WERI-Rb-1 (cell line): ENCODE data around the gene CHD6.

Experiments used
- DNase-seq: peaks from one replicate; pipeline ENCODE4 v3.0.0-alpha.2; 2020
- H3K27ac ChIP-seq: fragments of 250-450 bp; sonication (Bioruptor Pico); 2 replicates; pipeline ENCODE4 v1.5.1; 2020; ENCODE audit warnings: mild to moderate bottlenecking, moderate library complexity
- H3K27me3 ChIP-seq: fragments of 250-450 bp; sonication (Bioruptor Pico); 2 replicates; pipeline ENCODE4 v1.5.1; 2021; ENCODE audit warnings: mild to moderate bottlenecking, low read depth, moderate library complexity; ENCODE audit not compliant: insufficient read depth, severe bottlenecking
- H3K36me3 ChIP-seq: fragments of 250-450 bp; sonication (Bioruptor Pico); 2 replicates; pipeline ENCODE4 v1.5.1; 2020; ENCODE audit warnings: mild to moderate bottlenecking, moderate library complexity
- H3K4me3 ChIP-seq: 2 replicates; pipeline ENCODE4 v1.5.1; 2011; ENCODE audit warnings: low read depth, mild to moderate bottlenecking, control low read depth, low read length
- H3K9me3 ChIP-seq: fragments of 250-450 bp; sonication (Bioruptor Pico); 2 replicates; pipeline ENCODE4 v1.5.1; 2021; ENCODE audit warnings: mild to moderate bottlenecking, moderate library complexity; ENCODE audit not compliant: severe bottlenecking
- TF ChIP-seq, protein P1 (sequence below): IDR thresholded peaks from 2 replicates; pipeline ENCODE4 v1.5.1; 2011; ENCODE audit warnings: low read depth, mild to moderate bottlenecking, control low read depth, inconsistent platforms, low read length

CHD6 gene

GRCh38 chr20:41392871-41393704 is 225.1 kb downstream of the CHD6 start:
- TF ChIP-seq, protein P1, sequence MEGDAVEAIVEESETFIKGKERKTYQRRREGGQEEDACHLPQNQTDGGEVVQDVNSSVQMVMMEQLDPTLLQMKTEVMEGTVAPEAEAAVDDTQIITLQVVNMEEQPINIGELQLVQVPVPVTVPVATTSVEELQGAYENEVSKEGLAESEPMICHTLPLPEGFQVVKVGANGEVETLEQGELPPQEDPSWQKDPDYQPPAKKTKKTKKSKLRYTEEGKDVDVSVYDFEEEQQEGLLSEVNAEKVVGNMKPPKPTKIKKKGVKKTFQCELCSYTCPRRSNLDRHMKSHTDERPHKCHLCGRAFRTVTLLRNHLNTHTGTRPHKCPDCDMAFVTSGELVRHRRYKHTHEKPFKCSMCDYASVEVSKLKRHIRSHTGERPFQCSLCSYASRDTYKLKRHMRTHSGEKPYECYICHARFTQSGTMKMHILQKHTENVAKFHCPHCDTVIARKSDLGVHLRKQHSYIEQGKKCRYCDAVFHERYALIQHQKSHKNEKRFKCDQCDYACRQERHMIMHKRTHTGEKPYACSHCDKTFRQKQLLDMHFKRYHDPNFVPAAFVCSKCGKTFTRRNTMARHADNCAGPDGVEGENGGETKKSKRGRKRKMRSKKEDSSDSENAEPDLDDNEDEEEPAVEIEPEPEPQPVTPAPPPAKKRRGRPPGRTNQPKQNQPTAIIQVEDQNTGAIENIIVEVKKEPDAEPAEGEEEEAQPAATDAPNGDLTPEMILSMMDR, result no peak
- peaks cover 2% of the 10 kb centered on the region for H3K9me3 ChIP-seq
- DNase-seq, result no peak
- H3K36me3 ChIP-seq, result no peaks in the 10 kb centered on the region
- no peak overlapping the region for H3K4me3 ChIP-seq
- H3K27me3 ChIP-seq, result no peaks in the 10 kb centered on the region
- no peak overlapping the region for H3K27ac ChIP-seq

DNA sequence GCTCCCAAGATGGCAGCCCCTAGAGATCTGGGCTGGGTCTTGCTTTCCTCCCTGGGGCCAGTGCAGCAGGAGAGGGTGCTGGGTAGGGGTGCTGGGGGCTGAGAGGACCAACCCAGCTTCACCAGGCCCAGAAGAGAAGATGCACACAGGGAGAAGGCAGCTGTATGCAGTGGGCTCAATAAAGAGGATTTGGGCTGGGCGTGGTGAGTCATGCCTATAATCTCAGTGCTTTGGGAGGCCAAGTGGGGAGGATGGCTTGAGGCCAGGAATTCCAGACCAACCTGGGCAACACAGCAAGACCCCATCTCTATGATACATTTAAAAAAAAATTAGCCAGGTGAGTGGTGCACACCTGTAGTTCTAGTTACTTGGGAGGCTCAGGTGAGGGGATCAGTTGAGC is 225.9 kb downstream of the CHD6 start:
- TF ChIP-seq, protein P1, result no peak
- no peak overlapping the region for H3K27ac ChIP-seq
- H3K36me3 ChIP-seq, result no peaks in the 10 kb centered on the region
- DNase-seq, result no peak
- H3K9me3 ChIP-seq, result peaks cover 2% of the 10 kb centered on the region
- H3K4me3 ChIP-seq, result no peak overlapping the region
- H3K27me3 ChIP-seq, result no peaks in the 10 kb centered on the region

DNA sequence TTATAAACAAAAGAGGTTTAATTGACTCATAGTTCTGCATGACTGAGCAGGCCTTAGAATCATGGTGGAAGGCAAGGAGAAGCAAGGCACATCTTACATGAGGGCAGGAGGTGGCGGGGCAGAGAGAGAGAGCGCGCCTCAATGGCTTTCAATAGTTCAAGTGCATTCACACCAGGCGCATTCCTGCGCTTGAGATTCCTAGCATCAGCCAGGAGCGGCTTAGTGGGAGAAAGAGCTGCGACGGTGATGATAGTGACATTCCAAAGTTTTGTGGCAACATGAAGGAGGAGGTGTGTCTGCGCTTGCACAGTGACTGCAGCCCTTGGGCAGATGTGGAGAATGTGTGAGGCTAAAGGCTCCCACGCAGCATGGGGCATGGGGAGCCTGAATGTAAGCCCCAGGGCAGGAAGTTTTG is 226.6 kb downstream of the CHD6 start:
- H3K27me3 ChIP-seq, result no peaks in the 10 kb centered on the region
- H3K4me3 ChIP-seq, result no peak overlapping the region
- DNase-seq, result no peak
- TF ChIP-seq, protein P1, result no peak
- no peaks in the 10 kb centered on the region for H3K36me3 ChIP-seq
- peaks cover 2% of the 10 kb centered on the region for H3K9me3 ChIP-seq
- H3K27ac ChIP-seq, result no peak overlapping the region

GRCh38 chr20:41390889-41391288 is 227.3 kb downstream of the CHD6 start:
- Histone ChIP-seq H3K4me3 (no peak overlapping the region), H3K9me3 (peaks cover 2% of the 10 kb centered on the region), H3K27me3 (no peaks in the 10 kb centered on the region), H3K27ac (no peak overlapping the region), H3K36me3 (no peaks in the 10 kb centered on the region)
- TF ChIP-seq, protein P1, result no peak
- DNase-seq, result no peak

GRCh38 chr20:41387444-41387851 is 230.7 kb downstream of the CHD6 start:
- H3K9me3 ChIP-seq, result peaks cover under 1% of the 10 kb centered on the region
- H3K4me3 ChIP-seq, result no peak overlapping the region
- H3K36me3 ChIP-seq, result no peaks in the 10 kb centered on the region
- TF ChIP-seq, protein P1, result 0 out of 2 replicates have a peak, but pooled peaks have one; percentile 15
- no peaks in the 10 kb centered on the region for H3K27me3 ChIP-seq
- no peak overlapping the region for H3K27ac ChIP-seq
- peak; percentile 21 for DNase-seq
